GM15510 (cell line): ENCODE data around the gene AACS.
A peak's percentile ranks its signal among the peaks of the same experiment; 100 is the strongest.

Source experiments
- POLR2A ChIP-seq: IDR thresholded peaks from 3 replicates; pipeline ENCODE4 v1.6.1; 2011; ENCODE audit warnings: borderline replicate concordance; ENCODE audit not compliant: insufficient read length; ENCODE audit errors: extremely low read depth

AACS gene

GRCh38 chr12:125065021-125065918, at the start of gene AACS:
TSS of gene AACS (plus strand) at chr12:125065435. CDS start at chr12:125065585, 150 bp downstream.
- TF ChIP-seq POLR2A: peak; percentile 87

- TF ChIP-seq POLR2A: no peak
Measured at GRCh38 chr12:125015680-125016310, 49.4 kb upstream of the AACS start.

GRCh38 chr12:125017801-125018200, 47.4 kb upstream of the AACS start:
- no peak for TF ChIP-seq POLR2A

GRCh38 chr12:125018356-125018755, 46.9 kb upstream of the AACS start:
- TF ChIP-seq POLR2A: no peak

GRCh38 chr12:125021096-125021495, 44.1 kb upstream of the AACS start:
- no peak for TF ChIP-seq POLR2A

GRCh38 chr12:125021771-125022170, 43.5 kb upstream of the AACS start:
- no peak for TF ChIP-seq POLR2A

- no peak for TF ChIP-seq POLR2A
Measured at GRCh38 chr12:125023065-125023464, 42.2 kb upstream of the AACS start.

- TF ChIP-seq POLR2A: no peak
Measured at GRCh38 chr12:125024949-125025563, 40.2 kb upstream of the AACS start.

GRCh38 chr12:125025606-125026235, 39.5 kb upstream of the AACS start:
- TF ChIP-seq POLR2A: no peak

GRCh38 chr12:125028106-125028505, 37.1 kb upstream of the AACS start:
- no peak for TF ChIP-seq POLR2A

- no peak for TF ChIP-seq POLR2A
Measured at GRCh38 chr12:125029761-125030358, 35.4 kb upstream of the AACS start.

GRCh38 chr12:125032466-125033152, 32.6 kb upstream of the AACS start:
- TF ChIP-seq POLR2A: no peak

GRCh38 chr12:125033288-125033687, 31.9 kb upstream of the AACS start:
- no peak for TF ChIP-seq POLR2A
